GM19238 (cell line): ENCODE data around the gene SBF2.
A peak's percentile ranks its signal among the peaks of the same experiment; 100 is the strongest.
"Not testable (repeated sequence)": the region's sequence is repeated elsewhere in the genome, so short reads cannot be mapped to it uniquely, and the experiment has no call there.

ENCODE experiments used
- DNase-seq: peaks from one replicate; pipeline ENCODE4 v3.0.0; 2011; ENCODE audit warnings: low spot score; ENCODE audit not compliant: insufficient read length

SBF2 gene

GRCh38 chr11:10267821-10268220 lies 26.2 kb downstream of the SBF2 start:
- no peak for DNase-seq

GRCh38 chr11:10265936-10266335 lies 28.1 kb downstream of the SBF2 start:
- no peak for DNase-seq

DNA sequence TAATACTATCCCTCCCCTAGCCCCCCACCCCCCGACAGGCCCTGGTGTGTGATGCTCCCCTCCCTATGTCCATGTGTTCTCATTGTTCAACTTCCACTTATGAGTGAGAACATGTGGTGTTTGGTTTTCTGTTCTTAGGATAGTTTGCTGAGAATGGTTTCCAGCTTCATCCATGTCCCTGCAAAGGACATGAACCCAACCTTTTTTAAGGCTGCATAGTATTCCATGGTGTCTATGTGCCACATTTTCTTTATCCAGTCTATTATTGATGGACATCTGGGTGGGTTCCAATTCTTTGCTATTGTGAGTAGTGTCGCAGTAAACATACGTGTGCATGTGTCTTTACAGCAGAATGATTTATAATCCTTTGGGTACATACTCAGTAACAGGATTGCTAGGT lies 29.3 kb downstream of the SBF2 start:
- DNase-seq, result not testable (repeated sequence)

DNA sequence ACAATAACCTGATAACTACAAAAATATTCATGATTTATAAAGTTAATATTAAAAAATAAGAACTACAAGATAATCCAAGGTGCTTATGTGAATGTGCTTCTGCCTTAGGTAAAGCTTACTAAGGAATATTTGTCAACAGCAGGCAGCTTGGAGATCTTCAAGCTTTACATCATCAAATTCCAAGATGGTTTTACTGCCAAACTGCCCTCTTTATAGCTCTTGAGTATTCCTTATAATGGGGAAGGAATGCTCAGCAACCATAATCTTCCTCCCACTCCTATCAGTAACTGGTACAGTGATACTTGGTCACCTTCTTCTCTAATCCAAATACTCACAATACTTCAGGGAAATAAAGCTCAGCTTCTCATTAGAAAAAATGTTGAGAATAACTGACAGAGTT lies 30.1 kb downstream of the SBF2 start:
- no peak for DNase-seq

GRCh38 chr11:10261821-10262220 lies 32.2 kb downstream of the SBF2 start:
- DNase-seq, result no peak

- no peak for DNase-seq
Measured at GRCh38 chr11:10257478-10257877, 36.5 kb downstream of the SBF2 start.

- no peak for DNase-seq
Measured at GRCh38 chr11:10255388-10256125, 38.5 kb downstream of the SBF2 start.

- not testable (repeated sequence) for DNase-seq
Measured at GRCh38 chr11:10249448-10250131, 44.4 kb downstream of the SBF2 start.

DNA sequence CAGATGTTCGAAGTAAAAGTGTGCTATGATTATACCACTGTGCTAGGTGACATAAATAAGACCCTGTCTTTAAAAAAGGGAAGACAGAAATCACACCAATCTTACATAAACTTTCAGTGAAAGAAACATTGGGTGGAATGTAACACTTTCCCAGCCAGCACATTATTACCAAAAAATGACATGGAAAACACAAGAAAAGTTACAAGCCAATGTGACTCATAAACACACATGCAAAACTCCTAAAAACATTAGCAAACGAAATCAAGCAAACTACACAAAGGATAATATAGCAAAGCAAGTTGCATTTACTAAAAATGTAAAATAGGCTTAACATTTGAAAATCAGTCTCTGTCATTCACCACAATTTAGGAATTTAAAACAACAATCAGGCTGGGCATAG lies 47.0 kb downstream of the SBF2 start:
- no peak for DNase-seq

DNA sequence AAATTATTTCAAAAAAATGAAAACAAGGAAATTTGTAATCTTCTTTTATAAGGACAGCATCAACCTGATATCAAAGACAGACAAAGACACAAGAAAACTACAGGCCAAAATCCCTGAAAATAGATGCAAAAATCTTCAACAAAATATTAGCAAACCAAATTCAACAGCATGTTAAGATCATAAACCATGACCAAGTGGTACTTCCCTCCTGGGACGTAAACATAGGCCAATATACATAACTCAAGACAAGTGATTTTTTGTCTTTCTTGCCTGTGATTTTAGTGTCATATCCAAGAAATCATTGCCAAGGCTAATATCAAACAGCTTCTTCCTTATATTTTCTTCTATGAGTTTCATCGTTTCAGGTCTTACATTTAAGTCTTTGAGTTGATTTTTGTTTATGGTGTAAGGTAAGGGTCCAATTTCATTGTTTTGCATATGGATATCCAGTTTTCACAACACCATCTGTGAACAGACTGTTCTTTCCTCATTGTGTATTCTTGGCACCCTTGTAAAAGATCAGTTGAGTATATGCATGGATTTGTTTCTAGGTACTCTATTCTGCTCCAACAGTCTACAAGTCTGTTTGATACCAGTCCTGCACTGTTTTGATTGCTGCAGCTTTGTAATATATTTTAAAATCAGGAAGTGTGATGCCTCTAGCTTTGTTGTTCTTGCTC lies 50.0 kb downstream of the SBF2 start:
- DNase-seq, result no peak

DNA sequence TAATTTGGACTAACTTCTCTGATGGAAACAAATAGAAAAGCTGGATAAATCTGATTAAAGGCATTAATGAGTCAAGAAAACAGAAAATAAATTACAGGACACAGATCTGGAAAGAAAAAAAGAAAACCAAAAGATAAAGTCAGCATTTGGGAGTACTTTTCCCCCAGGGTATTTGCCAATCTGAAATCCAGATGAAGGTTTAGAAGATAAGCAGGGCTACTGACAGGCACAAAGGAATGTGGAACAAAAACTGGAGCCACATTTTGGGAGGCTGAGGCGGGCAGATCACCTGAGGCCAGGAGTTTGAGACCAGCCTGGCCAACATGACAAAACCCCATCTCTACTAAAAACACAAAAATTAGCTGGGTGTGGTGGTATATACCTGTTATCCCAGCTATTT lies 57.2 kb downstream of the SBF2 start:
- no peak for DNase-seq

GRCh38 chr11:10233581-10233980 lies 60.4 kb downstream of the SBF2 start:
- DNase-seq, result no peak

GRCh38 chr11:10232756-10233155 lies 61.3 kb downstream of the SBF2 start:
- no peak for DNase-seq

DNA sequence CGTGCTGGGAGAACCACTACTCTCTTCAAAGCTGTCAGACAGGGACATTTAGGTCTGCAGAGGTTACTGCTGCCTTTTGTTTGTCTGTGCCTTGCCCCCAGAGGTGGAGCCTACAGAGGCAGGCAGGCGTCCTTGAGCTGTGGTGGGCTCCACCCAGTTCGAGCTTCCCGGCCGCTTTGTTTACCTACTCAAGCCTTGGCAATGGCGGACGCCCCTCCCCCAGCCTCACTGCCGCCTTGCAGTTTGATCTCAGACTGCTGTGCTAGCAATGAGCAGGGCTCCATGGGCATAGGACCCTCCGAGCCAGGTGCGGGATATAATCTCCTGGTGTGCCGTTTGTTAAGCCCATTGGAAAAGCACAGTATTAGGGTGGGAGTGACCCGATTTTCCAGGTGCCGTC lies 62.2 kb downstream of the SBF2 start:
- not testable (repeated sequence) for DNase-seq

GRCh38 chr11:10225553-10225952 lies 68.5 kb downstream of the SBF2 start:
- no peak for DNase-seq

DNA sequence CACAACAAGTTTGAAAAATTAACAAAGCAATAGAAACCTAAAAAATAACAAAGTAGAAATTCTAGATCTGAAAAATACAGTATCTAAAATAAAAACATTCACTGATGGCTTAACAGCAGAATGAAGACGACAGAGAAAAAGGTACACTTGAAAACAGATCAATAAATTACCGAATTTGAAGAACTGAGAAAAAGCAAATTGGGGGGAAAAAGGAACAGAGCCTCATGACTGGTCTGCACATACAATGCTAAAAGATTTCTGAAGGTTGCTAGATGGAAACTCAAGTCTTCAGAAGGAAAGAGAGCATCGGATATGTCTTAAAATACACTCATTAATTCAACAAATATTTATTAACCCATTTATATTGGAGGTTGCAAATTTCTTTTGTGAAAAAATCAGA lies 71.6 kb downstream of the SBF2 start:
- DNase-seq, result no peak

- no peak for DNase-seq
Measured at GRCh38 chr11:10221342-10221741, 72.7 kb downstream of the SBF2 start.

- no peak for DNase-seq
Measured at GRCh38 chr11:10211470-10211869, 82.5 kb downstream of the SBF2 start.

DNA sequence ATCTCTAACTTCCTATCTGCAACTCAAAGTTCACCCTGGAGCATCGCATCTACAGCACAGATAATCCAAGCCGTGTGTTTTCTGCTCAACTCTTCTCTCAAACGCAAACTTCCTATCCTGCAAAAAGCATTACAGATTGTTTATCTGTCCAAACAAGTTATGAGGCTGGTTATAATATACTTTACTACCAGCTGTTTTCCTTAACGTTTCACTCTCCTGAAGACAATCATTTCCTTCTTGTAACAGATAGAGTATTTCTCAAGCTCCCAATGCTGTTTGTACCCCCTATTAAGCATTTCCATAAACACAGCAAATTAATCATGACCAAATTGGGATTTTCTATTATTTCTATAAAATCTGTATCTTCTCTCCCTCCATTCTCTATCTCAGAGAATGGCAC lies 84.7 kb downstream of the SBF2 start:
- DNase-seq, result no peak

GRCh38 chr11:10208131-10208575 lies 85.9 kb downstream of the SBF2 start:
- DNase-seq, result peak; percentile 5

DNA sequence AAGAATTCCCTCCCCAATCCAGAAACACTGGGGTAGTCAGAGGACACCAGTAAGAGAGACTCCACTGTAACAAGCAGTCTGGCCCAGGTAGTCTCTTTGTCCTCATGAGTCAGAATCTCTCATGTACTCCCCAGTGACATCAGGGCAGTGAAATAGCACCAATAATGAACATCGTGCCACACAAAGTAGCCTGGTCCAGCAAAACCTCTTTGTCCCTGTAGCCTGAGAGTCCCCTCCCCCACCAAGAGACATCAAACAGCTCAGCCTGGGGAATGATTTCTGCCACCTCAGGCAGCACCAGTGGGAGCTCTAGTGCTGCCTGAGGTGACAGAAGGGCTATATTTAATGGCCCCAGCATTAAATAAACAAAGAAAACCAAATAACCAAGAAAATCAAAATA lies 88.1 kb downstream of the SBF2 start:
- DNase-seq, result no peak

GRCh38 chr11:10204021-10204420 lies 90.0 kb downstream of the SBF2 start:
- DNase-seq, result no peak
